Chondrocyte (in vitro differentiated cells): ENCODE results near the gene SERPIND1. TPM values are rescaled to one million over a fixed set of nuclear protein-coding genes. Genes with fewer than 3 reads are reported as not detected.

Experiments used
- DNase-seq: peaks from one replicate; pipeline ENCODE4 v3.0.0; 2021; ENCODE audit warnings: mixed read lengths, low spot score
- H3K27ac Mint-ChIP-seq: one replicate; pipeline ENCODE4 v1.8.0; 2021; ENCODE audit warnings: mild to moderate bottlenecking, moderate library complexity, mixed read lengths; ENCODE audit not compliant: unreplicated experiment
- H3K27me3 Mint-ChIP-seq: 2 replicates; pipeline ENCODE4 v1.8.0; 2021; ENCODE audit warnings: low read depth, mixed read lengths
- H3K36me3 Mint-ChIP-seq: 2 replicates; pipeline ENCODE4 v1.8.0; 2021; ENCODE audit warnings: low read depth, mixed read lengths
- H3K4me1 Mint-ChIP-seq: 2 replicates; pipeline ENCODE4 v1.8.0; 2021; ENCODE audit warnings: low read depth, mild to moderate bottlenecking, mixed read lengths
- H3K4me3 Mint-ChIP-seq: one replicate; pipeline ENCODE4 v1.8.0; 2021; ENCODE audit warnings: mild to moderate bottlenecking, moderate library complexity, mixed read lengths; ENCODE audit not compliant: unreplicated experiment
- H3K9me3 Mint-ChIP-seq: 2 replicates; pipeline ENCODE4 v1.8.0; 2021; ENCODE audit warnings: low read depth, mixed read lengths
- total RNA-seq: library from RNA; stranded (reverse); gene quantifications from 3 replicates; pipeline ENCODE4 v1.2.1, GENCODE V29; 2021
- TF ChIP-seq, protein P1 (sequence below): fragments of 200-600 bp; sonication (generic); IDR thresholded peaks from 2 replicates; pipeline ENCODE4 v1.5.0; 2021; ENCODE audit warnings: antibody characterized with exemption, mild to moderate bottlenecking, moderate library complexity

SERPIND1 gene
- total RNA-seq, 1 donor from 2014 or later: not detected

GRCh38 chr22:20779014-20779817 lies 5.3 kb downstream of the SERPIND1 start:
- Mint-ChIP-seq H3K27me3 (no peaks in the 10 kb centered on the region), H3K9me3 (no peaks in the 10 kb centered on the region), H3K4me3 (no peak overlapping the region), H3K4me1 (peaks cover 15% of the 10 kb centered on the region), H3K27ac (no peak overlapping the region), H3K36me3 (peaks cover 10% of the 10 kb centered on the region)
- TF ChIP-seq, protein P1, sequence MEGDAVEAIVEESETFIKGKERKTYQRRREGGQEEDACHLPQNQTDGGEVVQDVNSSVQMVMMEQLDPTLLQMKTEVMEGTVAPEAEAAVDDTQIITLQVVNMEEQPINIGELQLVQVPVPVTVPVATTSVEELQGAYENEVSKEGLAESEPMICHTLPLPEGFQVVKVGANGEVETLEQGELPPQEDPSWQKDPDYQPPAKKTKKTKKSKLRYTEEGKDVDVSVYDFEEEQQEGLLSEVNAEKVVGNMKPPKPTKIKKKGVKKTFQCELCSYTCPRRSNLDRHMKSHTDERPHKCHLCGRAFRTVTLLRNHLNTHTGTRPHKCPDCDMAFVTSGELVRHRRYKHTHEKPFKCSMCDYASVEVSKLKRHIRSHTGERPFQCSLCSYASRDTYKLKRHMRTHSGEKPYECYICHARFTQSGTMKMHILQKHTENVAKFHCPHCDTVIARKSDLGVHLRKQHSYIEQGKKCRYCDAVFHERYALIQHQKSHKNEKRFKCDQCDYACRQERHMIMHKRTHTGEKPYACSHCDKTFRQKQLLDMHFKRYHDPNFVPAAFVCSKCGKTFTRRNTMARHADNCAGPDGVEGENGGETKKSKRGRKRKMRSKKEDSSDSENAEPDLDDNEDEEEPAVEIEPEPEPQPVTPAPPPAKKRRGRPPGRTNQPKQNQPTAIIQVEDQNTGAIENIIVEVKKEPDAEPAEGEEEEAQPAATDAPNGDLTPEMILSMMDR: no peak
- DNase-seq: no peak

DNA sequence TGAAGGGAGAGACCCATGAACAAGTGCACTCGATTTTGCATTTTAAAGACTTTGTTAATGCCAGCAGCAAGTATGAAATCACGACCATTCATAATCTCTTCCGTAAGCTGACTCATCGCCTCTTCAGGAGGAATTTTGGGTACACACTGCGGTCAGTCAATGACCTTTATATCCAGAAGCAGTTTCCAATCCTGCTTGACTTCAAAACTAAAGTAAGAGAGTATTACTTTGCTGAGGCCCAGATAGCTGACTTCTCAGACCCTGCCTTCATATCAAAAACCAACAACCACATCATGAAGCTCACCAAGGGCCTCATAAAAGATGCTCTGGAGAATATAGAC lies 5.9 kb downstream of the SERPIND1 start:
- TF ChIP-seq, protein P1: no peak
- no peak overlapping the region for H3K4me3 Mint-ChIP-seq
- H3K27me3 Mint-ChIP-seq: no peaks in the 10 kb centered on the region
- peaks cover 15% of the 10 kb centered on the region for H3K4me1 Mint-ChIP-seq
- DNase-seq: no peak
- H3K9me3 Mint-ChIP-seq: no peaks in the 10 kb centered on the region
- H3K36me3 Mint-ChIP-seq: peaks cover 10% of the 10 kb centered on the region
- H3K27ac Mint-ChIP-seq: no peak overlapping the region

DNA sequence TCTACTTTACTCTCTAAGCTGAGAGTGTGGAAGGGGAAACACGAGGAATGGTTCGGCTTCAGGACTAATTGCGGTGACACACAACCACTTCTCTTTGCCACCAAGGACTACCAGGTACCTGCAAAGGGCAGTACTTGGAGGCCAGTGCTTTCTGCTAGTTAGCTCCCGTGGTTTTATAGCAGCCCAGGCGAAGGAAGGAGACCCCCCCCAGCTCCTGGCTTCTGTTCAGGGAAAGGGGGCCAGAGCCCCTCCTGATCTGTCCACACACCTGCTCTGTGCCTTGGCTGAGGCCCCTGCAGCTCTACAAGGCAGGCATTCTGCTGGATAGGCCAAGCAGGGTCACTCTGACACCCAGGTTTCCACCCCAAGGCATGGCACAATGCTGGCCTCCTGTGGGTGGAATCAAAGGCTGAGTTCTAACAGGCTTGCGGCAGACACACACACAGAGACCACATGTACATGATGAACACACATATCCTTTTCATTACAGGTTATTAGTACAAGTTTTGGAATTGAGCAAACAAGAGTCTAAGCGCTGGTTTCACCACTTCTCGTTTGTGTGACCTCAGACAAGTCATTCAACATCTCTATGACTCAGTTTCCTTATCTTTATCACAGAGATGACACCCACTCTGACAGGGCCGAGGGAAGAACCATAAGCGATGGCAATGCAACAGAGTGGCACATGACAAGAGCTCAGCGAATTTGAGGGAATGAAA lies 7.5 kb downstream of the SERPIND1 start:
- Mint-ChIP-seq H3K27ac (no peak overlapping the region), H3K36me3 (peaks cover 10% of the 10 kb centered on the region), H3K4me3 (no peak overlapping the region), H3K9me3 (no peaks in the 10 kb centered on the region), H3K4me1 (peaks cover 6% of the 10 kb centered on the region), H3K27me3 (no peaks in the 10 kb centered on the region)
- TF ChIP-seq, protein P1: no peak
- DNase-seq: peak; percentile 51

- Mint-ChIP-seq H3K27me3 (no peaks in the 10 kb centered on the region), H3K4me3 (no peak overlapping the region), H3K4me1 (peaks cover 6% of the 10 kb centered on the region), H3K27ac (no peak overlapping the region), H3K36me3 (peaks cover 12% of the 10 kb centered on the region), H3K9me3 (no peaks in the 10 kb centered on the region)
- TF ChIP-seq, protein P1: no peak
- DNase-seq: no peak
Measured at GRCh38 chr22:20782083-20782482, 8.2 kb downstream of the SERPIND1 start.

- Mint-ChIP-seq H3K27ac (no peak overlapping the region), H3K27me3 (no peaks in the 10 kb centered on the region), H3K4me3 (no peak overlapping the region), H3K9me3 (no peaks in the 10 kb centered on the region), H3K4me1 (peaks cover 6% of the 10 kb centered on the region), H3K36me3 (peaks cover 14% of the 10 kb centered on the region)
- DNase-seq: peak; percentile 2
- TF ChIP-seq, protein P1: no peak
Measured at GRCh38 chr22:20782596-20783299, 8.8 kb downstream of the SERPIND1 start.
